Endodermal cell (in vitro differentiated cells): ENCODE measurements around the gene PXN. TPM values are rescaled to one million over a fixed set of nuclear protein-coding genes. Genes with fewer than 3 reads are reported as not detected.

Source experiments
- DNase-seq: peaks from one replicate; pipeline ENCODE4 v3.0.0-alpha.2; 2017
- H3K27ac ChIP-seq: 2 replicates; pipeline ENCODE4 v1.5.1; 2013; ENCODE audit warnings: mild to moderate bottlenecking, low read depth, low read length, moderate library complexity
- H3K27me3 ChIP-seq: 2 replicates; pipeline ENCODE4 v1.6.1; 2013; ENCODE audit warnings: mild to moderate bottlenecking, low read length, moderate library complexity; ENCODE audit not compliant: insufficient read depth, control insufficient read depth, poor library complexity, severe bottlenecking
- H3K36me3 ChIP-seq: 2 replicates; pipeline ENCODE4 v1.7.0; 2013; ENCODE audit warnings: mild to moderate bottlenecking, low read length, moderate library complexity; ENCODE audit not compliant: control insufficient read depth, insufficient read depth
- H3K4me1 ChIP-seq: one replicate; pipeline ENCODE4 v1.7.0; 2013; ENCODE audit warnings: low read length; ENCODE audit not compliant: control insufficient read depth, insufficient read depth
- H3K4me3 ChIP-seq: 2 replicates; pipeline ENCODE4 v1.5.1; 2013; ENCODE audit warnings: mild to moderate bottlenecking, low read length, moderate library complexity
- H3K9ac ChIP-seq: 2 replicates; pipeline ENCODE4 v1.6.1; 2013; ENCODE audit warnings: mild to moderate bottlenecking, low read length, moderate library complexity; ENCODE audit not compliant: poor library complexity, severe bottlenecking; ENCODE audit errors: extremely low read depth
- H3K9me3 ChIP-seq: 2 replicates; pipeline ENCODE4 v1.6.1; 2013; ENCODE audit warnings: mild to moderate bottlenecking, low read length, moderate library complexity; ENCODE audit not compliant: control insufficient read depth
- H3K27ac Mint-ChIP-seq: 2 replicates; pipeline ENCODE4 v1.8.0; 2020; ENCODE audit warnings: mixed read lengths
- H3K27me3 Mint-ChIP-seq: 2 replicates; pipeline ENCODE4 v1.8.0; 2021; ENCODE audit warnings: mild to moderate bottlenecking, mixed read lengths; ENCODE audit not compliant: insufficient read depth
- H3K36me3 Mint-ChIP-seq: 2 replicates; pipeline ENCODE4 v1.8.0; 2020; ENCODE audit warnings: low read depth, mixed read lengths
- H3K4me1 Mint-ChIP-seq: 2 replicates; pipeline ENCODE4 v1.8.0; 2020; ENCODE audit warnings: mixed read lengths
- H3K4me3 Mint-ChIP-seq: 2 replicates; pipeline ENCODE4 v1.8.0; 2020; ENCODE audit warnings: mild to moderate bottlenecking, moderate library complexity, mixed read lengths
- H3K9me3 Mint-ChIP-seq: 2 replicates; pipeline ENCODE4 v1.8.0; 2020; ENCODE audit warnings: mild to moderate bottlenecking, mixed read lengths
- CTCF ChIP-seq: fragments of 200-600 bp; sonication (generic); conservative IDR thresholded peaks from 2 replicates; pipeline ENCODE4 v1.5.0; 2021; ENCODE audit warnings: antibody characterized with exemption, mild to moderate bottlenecking
- WGBS, 2 experiments: methylation state at CpG; one replicate each; pipeline versions ENCODE4 v1.1.5 to v1.1.7; 2013; ENCODE audit warnings: missing lambda C conversion rate in 2 of 2, mixed read lengths in 1 of 2; ENCODE audit not compliant: insufficient coverage in 1 of 2, insufficient read length in 1 of 2; 5-methylcytosine and 5-hydroxymethylcytosine counted together
- total RNA-seq, 2 donors: library from RNA; stranded (reverse); fragmentation: NEBNext Ultra II Directional in 1 of 2; extraction: Animal tissue kit (Norgen Biotek cat#: 25700) in 1 of 2; gene quantifications; 2 replicates in 1 of 2; 3 replicates in 1 of 2; pipeline ENCODE4 v1.2.1, GENCODE V29; 2021

The PXN gene
- total RNA-seq, 2 donors from 2014 or later, result 58.4 to 92.7 TPM

- no peak overlapping the region for H3K27ac Mint-ChIP-seq
Measured at GRCh38 chr12:120161852-120162251, 103.7 kb downstream of the PXN start.

More at GRCh38 chr12:120161852-120162251, 103.7 kb downstream of the PXN start:
- WGBS, 2 experiments, result 96 to 98% methylated on average over 11 of the region's 11 CpGs
- no peak overlapping the region for H3K4me3 ChIP-seq
- Mint-ChIP-seq H3K36me3 (peaks cover 67% of the 10 kb centered on the region), H3K4me3 (no peak overlapping the region), H3K27me3 (no peaks in the 10 kb centered on the region), H3K4me1 (no peaks in the 10 kb centered on the region), H3K9me3 (no peaks in the 10 kb centered on the region)
- DNase-seq, result no peak
- no peak overlapping the region for H3K27ac ChIP-seq
- H3K36me3 ChIP-seq, result peaks cover 80% of the 10 kb centered on the region
- H3K4me1 ChIP-seq, result no peaks in the 10 kb centered on the region
- no peaks in the 10 kb centered on the region for H3K27me3 ChIP-seq
- no peaks in the 10 kb centered on the region for H3K9me3 ChIP-seq
- TF ChIP-seq CTCF, result no peak
- no peak overlapping the region for H3K9ac ChIP-seq

Other genes starting within 250 kb of the PXN start
- gene RAB35, start 149.0 kb downstream of the PXN start, total RNA-seq, result 10 to 100 TPM; 32.4 to 36.6 TPM
- gene GCN1, start 71.0 kb downstream of the PXN start, total RNA-seq, result 100 to 1,000 TPM; 133 to 143 TPM
- 1,000 to 10,000 TPM; 2,153 to 2,485 TPM for gene RPLP0, start 64.6 kb downstream of the PXN start, total RNA-seq
- 1,000 to 10,000 TPM; 4,079 to 4,491 TPM for gene RNU4-2, start 26.2 kb upstream of the PXN start, total RNA-seq
- gene RNU4-1, start 27.5 kb upstream of the PXN start, total RNA-seq, result 1,000 to 10,000 TPM; 4,032 to 4,837 TPM
- 1 to 10 TPM; 2.3 to 2.7 TPM for gene SIRT4, start 36.6 kb upstream of the PXN start, total RNA-seq
- gene PLA2G1B, start 62.0 kb upstream of the PXN start, total RNA-seq, result not detected
- 100 to 1,000 TPM in 1 of 2 donors, 10 to 100 TPM in 1; 92.8 to 105 TPM for gene MSI1, start 103.4 kb upstream of the PXN start, total RNA-seq
- 100 to 1,000 TPM; 344 to 354 TPM for gene COX6A1, start 172.4 kb upstream of the PXN start, total RNA-seq
- 10 to 100 TPM; 31.6 to 34.8 TPM for gene TRIAP1, start 180.7 kb upstream of the PXN start, total RNA-seq
- 10 to 100 TPM; 24.5 to 33.2 TPM for gene GATC, start 180.7 kb upstream of the PXN start, total RNA-seq
- 100 to 1,000 TPM; 291 to 324 TPM for gene SRSF9, start 204.0 kb upstream of the PXN start, total RNA-seq
- 100 to 1,000 TPM; 326 to 424 TPM for gene DYNLL1, start 230.4 kb upstream of the PXN start, total RNA-seq